Vagina (tissue), 2 donors: ENCODE measurements around the gene ABCG2.

ENCODE experiments used
- CTCF ChIP-seq, 3 experiments: fragments of 450-650 bp in 2 of 3; fragments of 200-600 bp in 1 of 3; sonication (generic) in 1 of 3; IDR thresholded peaks; one replicate each; pipeline ENCODE4 v1.5.1; 2017 to 2019; ENCODE audit warnings: antibody characterized with exemption in 3 of 3, mild to moderate bottlenecking in 2 of 3, moderate library complexity in 2 of 3
- POLR2A ChIP-seq, 2 donors: fragments of 450-650 bp; IDR thresholded peaks; one replicate each; pipeline ENCODE4 v1.6.1; 2017; ENCODE audit warnings: antibody characterized with exemption in 2 of 2, mild to moderate bottlenecking in 2 of 2, moderate library complexity in 2 of 2
- POLR2AphosphoS5 ChIP-seq, 2 donors: sonication (generic); formaldehyde crosslinking; IDR thresholded peaks; one replicate each; pipeline ENCODE4 v1.9.0; 2017; ENCODE audit warnings: antibody characterized with exemption in 2 of 2, mild to moderate bottlenecking in 2 of 2, low read depth in 1 of 2; ENCODE audit not compliant: insufficient read depth in 1 of 2

GRCh38 chr4:88158038-88158488, 376 bp downstream of the ABCG2 start:
- no peak for TF ChIP-seq POLR2A (IDR thresholded peaks at IDR 0.05)
- TF ChIP-seq CTCF (IDR thresholded peaks at IDR 0.05), result no peak
- TF ChIP-seq POLR2AphosphoS5 (IDR thresholded peaks at IDR 0.05; ENCODE audit: insufficient read depth in 1 of 2, low read depth in 1 of 2), result no peak
